Upper lobe of right lung (tissue), 1 donor: ENCODE measurements around the gene IL19. TPM values are rescaled to one million over a fixed set of nuclear protein-coding genes. Genes with fewer than 3 reads are reported as not detected.

Experiments
- ATAC-seq: fragments of 200-7000 bp; cut with Tn5 transposase; one replicate; pipeline ENCODE4 v1.9.1; 2020; ENCODE audit warnings: mild to moderate bottlenecking, moderate library complexity
- DNase-seq: peaks from one replicate; pipeline ENCODE4 v3.0.0-alpha.2; 2020
- H3K27ac ChIP-seq: fragments of 200-600 bp; one replicate; pipeline ENCODE4 v1.8.0; 2022
- H3K27me3 ChIP-seq: fragments of 200-600 bp; one replicate; pipeline ENCODE4 v1.8.0; 2022; ENCODE audit warnings: mild to moderate bottlenecking
- H3K36me3 ChIP-seq: fragments of 200-600 bp; one replicate; pipeline ENCODE4 v1.8.0; 2022
- H3K4me1 ChIP-seq: fragments of 200-600 bp; one replicate; pipeline ENCODE4 v1.8.0; 2022
- H3K4me3 ChIP-seq: fragments of 200-600 bp; one replicate; pipeline ENCODE4 v1.8.0; 2022; ENCODE audit warnings: mild to moderate bottlenecking
- H3K9me3 ChIP-seq: fragments of 200-600 bp; one replicate; pipeline ENCODE4 v1.8.0; 2022
- CTCF ChIP-seq: fragments of 200-600 bp; IDR thresholded peaks from one replicate; pipeline ENCODE4 v1.8.0; 2022; ENCODE audit warnings: antibody characterized with exemption
- intact Hi-C: fragments of 100-400 bp; cut with DNase I; formaldehyde crosslinking; loops from one replicate; pipeline ENCODE4 v1.11.0; 2022
- total RNA-seq: library from RNA; stranded (reverse); fragmentation: NEBNext Ultra II Directional; extraction: Animal tissue kit (Norgen Biotek cat#: 25700); gene quantifications from one replicate; pipeline ENCODE4 v1.2.1, GENCODE V29; 2021
- donor health status: DM: no; HTN: yes; CAD: no; lungs with severe emphysema.

The IL19 gene
- total RNA-seq, 1 donor from 2014 or later, result not detected

DNA sequence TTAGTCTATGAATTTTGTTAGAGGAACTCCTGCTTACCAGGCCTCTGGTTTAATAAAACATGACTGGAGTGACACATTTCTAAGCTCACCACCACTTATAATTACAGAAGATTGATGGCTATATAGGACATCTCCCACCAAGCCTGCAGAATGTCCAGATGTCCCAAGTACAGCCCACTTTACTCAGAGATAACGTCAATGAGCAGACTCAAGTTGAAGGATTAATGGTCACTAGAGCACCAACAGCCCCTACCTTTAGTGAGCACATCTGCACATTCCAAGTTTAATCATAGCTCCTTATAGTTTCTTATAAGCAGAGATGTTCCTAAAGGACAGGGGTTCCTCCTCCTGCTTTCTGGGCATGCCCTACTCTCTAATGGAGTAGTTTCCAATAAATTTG is 57.5 kb downstream of the IL19 start:
- ATAC-seq, result no peak
- intact Hi-C loops, result no loop called here
- Histone ChIP-seq H3K4me1 (peaks cover 11% of the 10 kb centered on the region), H3K27ac (no peak overlapping the region), H3K36me3 (no peaks in the 10 kb centered on the region), H3K4me3 (no peak overlapping the region), H3K9me3 (no peaks in the 10 kb centered on the region), H3K27me3 (no peaks in the 10 kb centered on the region)
- no peak for DNase-seq
- no peak for TF ChIP-seq CTCF

DNA sequence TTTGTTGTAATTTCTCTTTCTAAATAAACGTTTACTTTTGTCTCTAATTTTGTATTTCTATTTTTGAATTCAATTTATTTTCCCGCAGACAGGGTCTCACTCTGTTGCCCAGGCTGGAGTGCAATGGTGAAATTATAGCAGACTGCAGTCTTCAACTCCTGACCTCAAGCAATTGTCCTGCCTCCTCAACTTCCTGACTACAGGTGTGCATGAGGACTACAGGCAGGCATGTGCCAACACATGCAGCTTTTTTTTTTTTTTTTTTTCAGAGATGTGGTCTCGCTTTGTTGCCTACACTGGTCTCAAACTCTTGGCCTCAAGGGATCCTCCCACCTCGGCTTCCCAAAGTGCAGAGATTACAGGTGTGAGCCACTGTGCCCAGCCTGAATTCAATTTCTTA is 58.2 kb downstream of the IL19 start:
- DNase-seq (no peak), ATAC-seq (no peak)
- no peaks in the 10 kb centered on the region for H3K27me3 ChIP-seq
- no peaks in the 10 kb centered on the region for H3K9me3 ChIP-seq
- H3K4me1 ChIP-seq, result peaks cover 9% of the 10 kb centered on the region
- H3K36me3 ChIP-seq, result no peaks in the 10 kb centered on the region
- intact Hi-C loops, result no loop called here
- no peak overlapping the region for H3K4me3 ChIP-seq
- no peak overlapping the region for H3K27ac ChIP-seq
- no peak for TF ChIP-seq CTCF

DNA sequence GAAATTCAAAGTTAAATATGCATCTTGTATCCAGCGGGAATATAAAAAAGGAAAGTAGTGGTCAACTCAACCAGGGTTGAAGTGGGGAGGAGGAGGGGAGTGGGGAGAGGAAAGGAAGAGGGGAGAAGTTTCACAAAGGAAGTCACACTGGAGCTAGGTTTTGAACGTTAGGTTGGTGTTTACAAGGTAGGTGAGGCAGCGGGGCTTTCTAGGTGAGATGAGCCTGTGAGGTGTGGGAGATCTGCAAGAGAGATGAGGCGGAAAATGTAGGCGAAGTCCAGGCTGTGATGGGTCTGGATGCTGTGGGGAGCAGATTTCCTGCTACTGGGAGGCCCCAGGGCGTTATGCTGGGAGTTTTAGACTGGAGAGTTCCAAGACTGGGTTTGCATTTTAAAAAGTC is 58.7 kb downstream of the IL19 start:
- peaks cover 5% of the 10 kb centered on the region for H3K4me1 ChIP-seq
- no peak for TF ChIP-seq CTCF
- no peaks in the 10 kb centered on the region for H3K36me3 ChIP-seq
- DNase-seq (no peak), ATAC-seq (no peak)
- no peaks in the 10 kb centered on the region for H3K9me3 ChIP-seq
- intact Hi-C loops, result no loop called here
- no peak overlapping the region for H3K4me3 ChIP-seq
- H3K27me3 ChIP-seq, result no peaks in the 10 kb centered on the region
- no peak overlapping the region for H3K27ac ChIP-seq

GRCh38 chr1:206829875-206830274 is 59.3 kb downstream of the IL19 start:
- intact Hi-C loops, result no loop called here
- TF ChIP-seq CTCF, result no peak
- H3K4me3 ChIP-seq, result no peak overlapping the region
- no peaks in the 10 kb centered on the region for H3K36me3 ChIP-seq
- ATAC-seq (peak; percentile 23), DNase-seq (no peak)
- H3K27me3 ChIP-seq, result no peaks in the 10 kb centered on the region
- peaks cover 6% of the 10 kb centered on the region for H3K4me1 ChIP-seq
- no peaks in the 10 kb centered on the region for H3K9me3 ChIP-seq
- H3K27ac ChIP-seq, result no peak overlapping the region

GRCh38 chr1:206831650-206832049 is 61.1 kb downstream of the IL19 start:
- Histone ChIP-seq H3K9me3 (no peaks in the 10 kb centered on the region), H3K27me3 (no peaks in the 10 kb centered on the region), H3K4me3 (no peak overlapping the region), H3K27ac (no peak overlapping the region), H3K36me3 (no peaks in the 10 kb centered on the region), H3K4me1 (peaks cover 6% of the 10 kb centered on the region)
- no peak for ATAC-seq
- no peak for DNase-seq
- intact Hi-C loops, result no loop called here
- TF ChIP-seq CTCF, result no peak

GRCh38 chr1:206832352-206832880 is 61.8 kb downstream of the IL19 start:
- ATAC-seq (no peak), DNase-seq (no peak)
- Histone ChIP-seq H3K9me3 (no peaks in the 10 kb centered on the region), H3K27ac (no peak overlapping the region), H3K27me3 (no peaks in the 10 kb centered on the region), H3K4me1 (peaks cover 6% of the 10 kb centered on the region), H3K4me3 (no peak overlapping the region), H3K36me3 (no peaks in the 10 kb centered on the region)
- intact Hi-C loops, result no loop called here
- no peak for TF ChIP-seq CTCF
